Cardiac muscle cell (in vitro differentiated cells and primary cell): ENCODE measurements around the gene DLG2. TPM values are rescaled to one million over a fixed set of nuclear protein-coding genes. Genes with fewer than 3 reads are reported as not detected.

ENCODE experiments used
- DNase-seq, 2 donors: peaks; one replicate each; pipeline versions ENCODE4 v3.0.0 to v3.0.0-alpha.2; 2010 to 2017; ENCODE audit warnings: low read depth in 1 of 2, low spot score in 1 of 2
- H3K27ac ChIP-seq: fragments of 200-600 bp; sonication (generic); 2 replicates; pipeline ENCODE4 v1.5.1; 2016
- H3K27me3 ChIP-seq: fragments of 200-600 bp; sonication (generic); 2 replicates; pipeline ENCODE4 v1.6.0; 2016; ENCODE audit warnings: control low read depth
- H3K36me3 ChIP-seq: fragments of 200-600 bp; sonication (generic); 2 replicates; pipeline ENCODE4 v1.5.1; 2016; ENCODE audit warnings: control low read depth
- H3K4me1 ChIP-seq: fragments of 200-600 bp; sonication (generic); 2 replicates; pipeline ENCODE4 v1.8.1; 2017; ENCODE audit warnings: low read depth, mild to moderate bottlenecking, mixed run types
- H3K4me3 ChIP-seq: fragments of 200-600 bp; sonication (generic); 2 replicates; pipeline ENCODE4 v1.5.1; 2016; ENCODE audit warnings: mild to moderate bottlenecking
- H3K9me3 ChIP-seq: fragments of 200-600 bp; sonication (generic); 2 replicates; pipeline ENCODE4 v1.5.1; 2017; ENCODE audit warnings: low read depth, mild to moderate bottlenecking, control low read depth
- polyA plus RNA-seq: library from polyadenylated mRNA; unstranded; fragments of >200 nt; fragmentation: Nextera tagmentation; extraction: Ambion mirVana; gene quantifications from 2 replicates; pipeline ENCODE4 v1.2.1, GENCODE V29; 2016
- total RNA-seq: library from RNA; depleted of rRNA; stranded (reverse); fragments of >200 nt; gene quantifications from 2 replicates; pipeline ENCODE4 v1.2.3, GENCODE V29; 2016
- TF ChIP-seq, protein P1 (sequence below): IDR thresholded peaks from 2 replicates; pipeline ENCODE4 v1.5.1; 2012; ENCODE audit warnings: low read depth, mild to moderate bottlenecking, low read length

The DLG2 gene
- total and polyA plus RNA-seq, 2 experiments from 2014 or later, result 3.5 to 15.9 TPM

DNA sequence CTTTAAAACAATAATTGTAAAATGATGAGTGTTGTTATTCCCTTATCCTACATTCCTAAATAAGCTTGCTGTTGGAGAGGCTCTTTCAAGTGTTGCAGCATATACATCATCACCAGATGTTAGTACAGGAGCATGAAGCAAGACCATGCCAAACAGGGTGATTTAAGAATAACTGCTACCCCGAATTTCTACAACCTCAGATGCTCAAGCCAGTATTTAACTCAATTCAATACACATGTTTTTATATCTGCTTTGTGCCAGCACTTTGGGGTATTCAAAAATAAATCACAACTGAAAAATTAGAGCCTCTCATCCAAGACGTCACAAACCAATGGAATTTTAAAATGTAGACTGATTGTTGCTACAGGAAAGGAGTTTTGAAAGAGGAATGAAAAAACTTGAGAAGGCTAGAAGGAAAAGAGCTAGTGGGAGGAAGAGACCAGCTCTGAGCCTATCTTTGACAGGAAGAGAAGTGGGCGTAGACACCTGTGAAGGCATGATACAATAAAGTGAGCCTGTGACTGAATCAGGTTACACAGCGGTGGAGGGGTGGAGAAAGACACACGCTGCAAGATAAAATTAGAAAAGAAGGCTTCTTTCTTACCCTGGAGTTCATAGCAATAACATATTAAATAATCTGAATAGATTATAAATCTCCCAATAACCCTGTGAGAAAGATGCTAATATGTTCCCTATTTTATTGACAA lies 95.8 kb downstream of the DLG2 start:
- Histone ChIP-seq H3K4me1 (peaks cover 4% of the 10 kb centered on the region), H3K27me3 (no peaks in the 10 kb centered on the region), H3K36me3 (no peaks in the 10 kb centered on the region), H3K9me3 (no peaks in the 10 kb centered on the region), H3K4me3 (no peak overlapping the region), H3K27ac (no peak overlapping the region)
- DNase-seq, result no peak
- TF ChIP-seq, protein P1, sequence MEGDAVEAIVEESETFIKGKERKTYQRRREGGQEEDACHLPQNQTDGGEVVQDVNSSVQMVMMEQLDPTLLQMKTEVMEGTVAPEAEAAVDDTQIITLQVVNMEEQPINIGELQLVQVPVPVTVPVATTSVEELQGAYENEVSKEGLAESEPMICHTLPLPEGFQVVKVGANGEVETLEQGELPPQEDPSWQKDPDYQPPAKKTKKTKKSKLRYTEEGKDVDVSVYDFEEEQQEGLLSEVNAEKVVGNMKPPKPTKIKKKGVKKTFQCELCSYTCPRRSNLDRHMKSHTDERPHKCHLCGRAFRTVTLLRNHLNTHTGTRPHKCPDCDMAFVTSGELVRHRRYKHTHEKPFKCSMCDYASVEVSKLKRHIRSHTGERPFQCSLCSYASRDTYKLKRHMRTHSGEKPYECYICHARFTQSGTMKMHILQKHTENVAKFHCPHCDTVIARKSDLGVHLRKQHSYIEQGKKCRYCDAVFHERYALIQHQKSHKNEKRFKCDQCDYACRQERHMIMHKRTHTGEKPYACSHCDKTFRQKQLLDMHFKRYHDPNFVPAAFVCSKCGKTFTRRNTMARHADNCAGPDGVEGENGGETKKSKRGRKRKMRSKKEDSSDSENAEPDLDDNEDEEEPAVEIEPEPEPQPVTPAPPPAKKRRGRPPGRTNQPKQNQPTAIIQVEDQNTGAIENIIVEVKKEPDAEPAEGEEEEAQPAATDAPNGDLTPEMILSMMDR, result no peak

DNA sequence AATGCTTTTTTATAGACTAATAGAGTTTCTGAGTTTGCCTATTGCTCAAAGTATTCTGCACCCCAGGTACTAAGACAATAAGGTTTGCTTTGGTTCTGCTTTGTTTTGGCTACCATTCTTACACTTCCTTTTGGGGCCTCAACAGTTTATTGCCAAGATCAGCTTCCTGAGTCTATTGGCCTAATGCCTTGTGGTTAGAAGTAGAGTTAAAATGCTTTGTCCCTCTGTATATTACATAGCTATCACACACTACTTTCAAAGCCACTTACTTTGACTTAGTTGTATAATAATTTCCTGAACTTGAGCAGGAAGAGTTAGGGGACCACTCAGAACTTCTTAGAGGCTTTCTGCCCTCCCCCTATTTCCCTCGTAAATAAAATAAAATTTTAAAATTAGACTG lies 96.5 kb downstream of the DLG2 start:
- peaks cover 4% of the 10 kb centered on the region for H3K4me1 ChIP-seq
- TF ChIP-seq, protein P1, result no peak
- DNase-seq, result no peak

DNA sequence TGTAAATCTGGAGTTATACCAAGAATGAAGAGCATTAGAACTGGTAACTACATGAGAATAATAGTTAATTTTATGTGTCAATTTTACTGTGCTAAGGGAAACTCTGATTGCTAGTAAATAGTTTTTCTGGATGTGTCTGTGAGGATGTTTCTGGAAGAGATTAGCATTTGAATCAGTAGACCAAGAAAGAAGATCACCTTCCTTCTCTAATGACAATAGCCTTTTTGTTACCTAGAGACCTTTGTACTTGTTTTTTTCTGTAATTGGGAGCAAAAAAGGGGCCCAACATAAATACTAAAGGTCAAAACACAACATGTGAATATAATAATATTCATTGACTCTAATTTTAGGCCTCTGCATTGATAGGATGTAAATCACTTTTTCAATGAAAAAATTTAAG lies 100.6 kb downstream of the DLG2 start:
- Histone ChIP-seq H3K9me3 (no peaks in the 10 kb centered on the region), H3K36me3 (no peaks in the 10 kb centered on the region), H3K4me3 (no peak overlapping the region), H3K27ac (no peak overlapping the region), H3K4me1 (peaks cover 4% of the 10 kb centered on the region), H3K27me3 (no peaks in the 10 kb centered on the region)
- no peak for DNase-seq
- TF ChIP-seq, protein P1, result no peak

More for the DNA sequence above, 96.5 kb downstream of the DLG2 start:
- Histone ChIP-seq H3K36me3 (no peaks in the 10 kb centered on the region), H3K4me3 (no peak overlapping the region), H3K27me3 (no peaks in the 10 kb centered on the region), H3K9me3 (no peaks in the 10 kb centered on the region), H3K27ac (no peak overlapping the region)

DNA sequence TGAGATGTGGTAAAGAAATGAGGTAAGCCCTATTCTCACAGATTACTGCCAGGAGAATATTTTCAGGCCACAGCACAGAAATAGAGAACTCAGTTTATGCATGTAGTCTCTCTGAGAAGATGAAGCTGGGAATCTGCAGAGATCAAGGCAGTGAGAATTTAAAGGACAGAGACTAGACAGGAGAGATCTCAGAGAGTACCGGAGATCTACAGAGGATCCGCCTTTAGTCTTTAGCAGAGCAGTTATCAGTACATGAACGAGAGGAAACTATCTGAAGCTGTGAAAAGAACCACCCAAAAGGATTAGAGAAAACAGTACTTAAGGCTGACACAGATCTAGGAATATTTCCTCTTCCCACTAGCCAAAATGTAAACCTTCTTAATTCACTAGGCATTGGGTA lies 101.5 kb downstream of the DLG2 start:
- H3K4me3 ChIP-seq, result no peak overlapping the region
- H3K36me3 ChIP-seq, result no peaks in the 10 kb centered on the region
- H3K27ac ChIP-seq, result no peak overlapping the region
- TF ChIP-seq, protein P1, result no peak
- no peaks in the 10 kb centered on the region for H3K9me3 ChIP-seq
- H3K4me1 ChIP-seq, result no peaks in the 10 kb centered on the region
- DNase-seq, result no peak
- H3K27me3 ChIP-seq, result no peaks in the 10 kb centered on the region

DNA sequence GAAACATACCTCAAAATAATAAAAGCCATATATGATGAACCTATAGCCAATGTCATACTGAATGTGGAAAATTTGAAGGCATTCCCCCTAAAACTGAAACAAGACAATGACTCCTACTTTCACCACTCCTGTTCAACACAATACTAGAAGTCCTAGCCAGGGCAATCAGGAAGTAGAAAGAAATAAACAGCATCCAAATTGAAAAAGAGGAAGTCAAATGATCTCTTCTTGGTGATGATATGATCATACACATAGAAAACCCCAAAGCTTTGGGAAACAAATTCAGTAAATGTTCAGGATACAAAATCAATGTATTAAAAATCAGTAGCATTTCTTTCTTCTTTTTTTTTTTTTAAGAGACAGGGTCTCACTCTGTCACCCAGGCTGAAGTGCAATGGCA lies 109.9 kb downstream of the DLG2 start:
- no peak for DNase-seq
- H3K27me3 ChIP-seq, result no peaks in the 10 kb centered on the region
- H3K27ac ChIP-seq, result no peak overlapping the region
- no peak overlapping the region for H3K4me3 ChIP-seq
- H3K4me1 ChIP-seq, result no peaks in the 10 kb centered on the region
- H3K36me3 ChIP-seq, result no peaks in the 10 kb centered on the region
- H3K9me3 ChIP-seq, result no peaks in the 10 kb centered on the region
- TF ChIP-seq, protein P1, result no peak
